Midbrain (tissue), 1 donor: ENCODE results near the gene CNRIP1.
"Not testable (repeated sequence)": the region's sequence is repeated elsewhere in the genome, so short reads cannot be mapped to it uniquely, and the experiment has no call there.

Experiments used
- DNase-seq: peaks from one replicate; lab custom pipeline; 2025; lab: John Stamatoyannopoulos, UW

Gene CNRIP1

GRCh38 chr2:68319398-68320117 lies at the start of gene CNRIP1:
Gene CNRIP1 (minus strand): TSS chr2:68319949. CDS start chr2:68319400, 549 bp downstream.
- DNase-seq, result peak; percentile 72

- no peak for DNase-seq
These were observed 49.6 kb upstream of the CNRIP1 start for GRCh38 chr2:68369337-68369734.

GRCh38 chr2:68368654-68369336 lies 49.0 kb upstream of the CNRIP1 start:
- peak; percentile 44 for DNase-seq

GRCh38 chr2:68367953-68368653 lies 48.4 kb upstream of the CNRIP1 start:
- DNase-seq, result no peak

GRCh38 chr2:68366083-68366560 lies 46.4 kb upstream of the CNRIP1 start:
- DNase-seq, result no peak

- peak; percentile 47 for DNase-seq
These were observed 45.3 kb upstream of the CNRIP1 start, which contains the start of gene PLEK for GRCh38 chr2:68365087-68365486. Gene PLEK (plus strand): TSS chr2:68365282. CDS start chr2:68365352, 70 bp downstream.

- DNase-seq, result no peak
These were observed 44.0 kb upstream of the CNRIP1 start for GRCh38 chr2:68363721-68364120.

- DNase-seq, result no peak
These were observed 43.0 kb upstream of the CNRIP1 start for GRCh38 chr2:68362749-68363148.

GRCh38 chr2:68362069-68362468 lies 42.3 kb upstream of the CNRIP1 start:
- peak; percentile 49 for DNase-seq

- no peak for DNase-seq
These were observed 40.1 kb upstream of the CNRIP1 start for GRCh38 chr2:68359889-68360288.

GRCh38 chr2:68357605-68358337 lies 38.0 kb upstream of the CNRIP1 start:
- peak; percentile 42 for DNase-seq

- DNase-seq, result no peak
These were observed 37.0 kb upstream of the CNRIP1 start for GRCh38 chr2:68356599-68357239.

GRCh38 chr2:68352651-68353391 lies 33.1 kb upstream of the CNRIP1 start:
- no peak for DNase-seq

- DNase-seq, result no peak
These were observed 32.2 kb upstream of the CNRIP1 start for GRCh38 chr2:68351997-68352396.

- not testable (repeated sequence) for DNase-seq
These were observed 29.3 kb upstream of the CNRIP1 start for GRCh38 chr2:68349091-68349490.

GRCh38 chr2:68345129-68345875 lies 25.6 kb upstream of the CNRIP1 start:
- DNase-seq, result no peak

- DNase-seq, result no peak
These were observed 24.3 kb upstream of the CNRIP1 start for GRCh38 chr2:68344031-68344430.

- DNase-seq, result no peak
These were observed 22.7 kb upstream of the CNRIP1 start for GRCh38 chr2:68342470-68342869.

- DNase-seq, result no peak
These were observed 21.8 kb upstream of the CNRIP1 start for GRCh38 chr2:68341583-68341982.

GRCh38 chr2:68341062-68341329 lies 21.2 kb upstream of the CNRIP1 start:
- no peak for DNase-seq
